A172 (cell line): ENCODE data around the gene FOXS1. TPM values are rescaled to one million over a fixed set of nuclear protein-coding genes. Genes with fewer than 3 reads are reported as not detected.
A peak's percentile ranks its signal among the peaks of the same experiment; 100 is the strongest.

Experiments used
- DNase-seq: peaks from one replicate; pipeline ENCODE4 v3.0.0-alpha.2; 2015; ENCODE audit warnings: low spot score
- total RNA-seq: library from RNA; depleted of rRNA; stranded (reverse); fragments of >200 nt; shearing (Covaris generic); gene quantifications from 2 replicates; pipeline ENCODE4 v1.2.3, GENCODE V29; 2014

FOXS1 gene
- total RNA-seq, 1 experiment from 2014 or later: not detected

DNA sequence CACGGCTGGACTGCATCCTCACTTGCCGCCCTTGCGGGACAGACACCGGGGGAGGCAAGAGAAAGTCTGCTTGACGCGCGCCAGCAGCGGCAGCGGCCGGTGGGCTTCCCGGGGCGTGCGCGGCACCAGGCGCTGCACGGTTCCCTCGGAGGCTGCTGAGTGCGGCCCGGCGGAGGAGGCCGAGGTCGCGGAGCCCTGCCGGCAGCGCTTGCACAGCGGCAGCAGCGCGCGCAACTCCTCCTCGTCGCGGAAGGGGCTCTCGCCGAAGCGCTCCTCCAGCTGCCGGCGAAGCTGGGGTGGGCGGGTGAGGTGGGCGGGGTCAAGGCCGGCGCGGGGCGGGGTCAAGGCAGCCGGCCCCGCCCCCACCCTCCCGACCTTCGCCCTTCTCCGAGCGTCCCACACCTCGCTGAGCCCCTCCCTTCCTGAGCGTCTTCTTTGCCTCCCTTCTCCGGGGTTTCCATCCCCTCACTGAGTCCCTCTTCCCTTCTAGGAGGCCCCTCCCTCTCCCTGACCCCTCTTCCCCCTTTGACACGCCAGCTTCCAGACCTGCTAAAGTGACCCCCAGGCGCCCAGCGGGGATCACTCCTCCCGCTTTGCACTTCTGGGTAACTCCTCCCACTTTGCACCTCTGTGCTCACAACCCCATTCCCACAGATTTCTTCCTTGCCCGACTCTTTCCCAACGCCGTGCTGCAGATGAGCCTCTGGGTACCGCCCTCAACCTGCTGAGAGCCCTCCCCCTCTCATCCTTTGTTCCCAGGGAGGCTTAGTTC is 16.2 kb upstream of the FOXS1 start:
- DNase-seq: no peak

DNA sequence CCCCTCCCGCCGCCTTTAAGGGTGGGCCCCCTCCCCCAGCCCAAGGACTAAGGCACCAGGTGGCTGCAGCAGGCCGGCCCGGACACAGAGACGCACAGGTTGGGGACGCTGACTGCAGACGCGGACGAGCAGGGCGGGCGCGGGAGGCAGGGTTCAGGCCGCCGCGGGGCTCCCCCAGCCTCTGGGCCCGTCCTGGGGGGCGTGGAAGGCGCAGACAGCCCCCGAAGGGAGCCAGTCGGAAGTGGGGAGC is 15.7 kb upstream of the FOXS1 start:
- no peak for DNase-seq

DNA sequence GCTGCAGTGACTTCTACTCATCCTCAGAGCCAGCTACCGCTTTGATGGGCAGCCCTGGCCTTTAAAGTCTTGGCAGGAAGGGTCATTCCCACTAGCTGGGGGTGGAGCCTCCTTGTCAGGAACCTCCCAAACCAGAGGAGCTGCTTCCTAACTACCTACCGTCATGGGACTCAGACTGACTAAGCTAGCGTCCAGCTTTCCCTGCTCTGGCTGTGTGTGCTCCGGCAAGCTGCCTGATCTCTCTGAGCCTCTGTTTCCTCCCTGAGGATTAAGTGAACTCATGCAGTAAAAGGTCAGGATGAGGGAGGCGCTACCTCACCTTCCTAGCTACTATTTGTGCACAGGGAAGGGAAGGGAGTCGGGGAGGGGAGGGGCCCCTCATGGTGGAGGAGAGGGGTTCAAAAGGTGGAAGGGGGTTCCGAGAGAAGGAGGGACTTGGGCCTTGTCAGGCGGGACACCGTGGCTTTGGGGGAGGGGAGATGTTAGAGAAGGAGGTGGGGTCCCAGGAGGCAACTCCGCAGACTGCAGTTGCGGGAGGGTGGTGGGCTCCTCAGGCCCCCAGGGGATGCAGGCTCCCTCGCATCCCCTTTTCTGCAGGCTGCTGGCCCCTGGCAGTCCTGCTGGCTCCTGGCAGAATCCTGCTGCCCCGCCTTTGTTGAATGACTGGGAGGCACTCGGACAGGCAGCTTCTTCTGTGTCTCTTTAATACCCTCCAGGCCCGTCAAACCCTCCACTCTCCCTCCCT is 15.2 kb upstream of the FOXS1 start:
- DNase-seq: no peak

DNA sequence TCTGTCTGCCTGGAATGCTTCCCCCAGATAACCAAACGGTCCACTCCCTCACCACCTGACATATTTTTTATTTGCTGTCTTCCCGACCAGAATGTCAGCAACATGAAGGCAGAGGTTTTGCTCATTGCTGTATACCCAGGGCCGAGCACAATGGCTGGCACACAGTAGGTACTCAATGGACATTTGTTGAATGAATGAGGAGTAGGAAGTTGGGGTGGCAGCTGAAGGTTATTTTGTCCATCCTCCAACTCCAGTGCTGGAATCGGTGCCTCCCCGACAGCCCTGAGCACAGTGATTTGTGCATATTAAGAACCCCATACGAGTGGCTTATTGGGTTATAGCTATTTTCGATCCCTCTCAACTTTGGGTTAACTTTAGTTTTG is 14.6 kb upstream of the FOXS1 start:
- no peak for DNase-seq

DNA sequence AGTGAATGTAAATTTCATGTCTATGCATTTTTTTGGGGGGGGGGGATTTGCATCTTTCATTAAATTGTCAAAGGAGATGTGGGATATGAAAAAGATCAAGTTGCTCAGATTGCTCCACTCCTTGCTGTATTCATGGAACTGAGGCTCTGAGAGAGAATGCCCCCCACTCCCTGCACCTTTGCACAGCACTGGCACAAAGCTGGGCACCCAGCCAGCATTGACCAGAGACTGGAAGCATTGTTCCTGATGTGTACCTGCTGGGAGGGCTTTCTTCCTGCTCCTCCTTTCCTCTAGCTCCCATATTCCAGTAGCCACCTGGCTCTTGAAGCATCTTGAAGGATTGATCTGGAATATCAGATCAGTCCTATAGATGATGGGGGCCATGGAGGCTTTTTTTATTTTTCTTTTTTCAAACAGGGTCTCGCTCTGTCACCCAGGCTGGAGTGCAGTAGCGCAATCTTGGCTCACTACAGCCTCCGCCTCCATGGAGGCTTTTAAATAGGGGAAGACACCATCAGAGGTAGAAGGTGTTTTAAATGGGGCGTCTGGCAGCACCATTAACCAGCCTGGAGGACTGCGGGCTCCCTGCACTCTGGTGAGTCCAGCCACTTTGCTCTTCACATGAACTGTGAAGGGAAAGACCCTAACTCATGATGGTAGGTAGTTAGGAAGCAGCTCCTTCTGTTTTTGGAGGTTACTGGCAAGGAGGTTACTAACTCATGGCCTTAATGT is 14.0 kb upstream of the FOXS1 start:
- no peak for DNase-seq

DNA sequence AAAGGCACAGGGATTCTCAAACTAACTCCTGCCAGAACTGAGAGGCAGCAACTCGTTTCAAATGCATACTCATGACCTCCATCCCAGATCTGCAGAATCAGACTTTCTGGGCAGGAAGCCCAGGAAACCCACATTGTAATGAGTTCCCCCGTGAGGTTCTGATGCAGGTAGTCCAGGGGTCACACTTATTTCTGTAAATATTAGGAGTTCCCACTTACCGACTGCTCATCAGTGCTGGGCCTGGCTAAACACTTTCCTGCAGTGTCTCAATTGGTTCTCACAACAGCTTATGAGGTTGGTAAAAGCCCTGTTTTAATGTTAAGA is 13.3 kb upstream of the FOXS1 start:
- DNase-seq: no peak

DNA sequence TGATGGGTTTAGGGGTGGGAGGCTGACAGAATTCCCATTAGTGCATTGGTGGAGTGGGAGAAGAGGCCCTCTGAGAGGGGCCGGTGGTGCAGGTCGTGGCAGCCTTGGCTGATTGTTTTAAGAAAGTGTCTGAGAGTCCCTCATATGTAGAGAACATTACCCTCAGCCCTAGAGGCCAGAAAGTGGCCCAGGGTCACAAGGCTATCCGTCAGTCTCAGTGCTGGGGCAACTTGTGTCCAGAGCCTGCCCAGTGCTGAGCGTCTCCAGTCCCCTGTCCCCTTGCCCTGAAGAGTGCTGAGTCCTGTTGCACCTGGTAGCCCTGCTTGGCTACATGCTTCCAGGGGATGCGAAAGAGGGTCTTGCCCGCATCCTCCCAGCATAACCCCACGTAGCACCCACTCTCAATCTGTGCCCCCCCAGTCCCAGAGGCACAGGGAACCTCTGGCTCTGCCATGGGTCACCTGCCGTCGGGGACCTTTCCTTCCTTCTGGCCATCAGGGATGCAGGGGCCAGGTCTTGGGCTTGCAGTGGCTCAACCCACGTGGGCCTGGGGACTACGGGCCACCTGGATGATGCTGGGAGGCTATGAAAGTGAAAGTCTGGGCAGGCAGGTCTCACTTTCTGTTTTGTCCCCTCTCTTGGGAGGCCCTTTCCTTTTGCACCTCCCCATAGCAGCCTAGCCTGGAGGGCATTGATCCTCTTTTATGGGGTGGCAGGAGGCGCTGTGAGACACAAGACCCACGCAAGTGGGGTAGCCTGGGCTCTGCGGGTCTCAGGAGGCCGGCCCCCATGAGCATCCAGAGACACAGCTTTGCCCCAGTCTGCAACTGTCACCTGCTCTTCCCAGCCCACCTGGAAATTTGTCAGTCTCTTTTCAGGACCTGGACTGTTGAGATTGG is 12.7 kb upstream of the FOXS1 start:
- no peak for DNase-seq

DNA sequence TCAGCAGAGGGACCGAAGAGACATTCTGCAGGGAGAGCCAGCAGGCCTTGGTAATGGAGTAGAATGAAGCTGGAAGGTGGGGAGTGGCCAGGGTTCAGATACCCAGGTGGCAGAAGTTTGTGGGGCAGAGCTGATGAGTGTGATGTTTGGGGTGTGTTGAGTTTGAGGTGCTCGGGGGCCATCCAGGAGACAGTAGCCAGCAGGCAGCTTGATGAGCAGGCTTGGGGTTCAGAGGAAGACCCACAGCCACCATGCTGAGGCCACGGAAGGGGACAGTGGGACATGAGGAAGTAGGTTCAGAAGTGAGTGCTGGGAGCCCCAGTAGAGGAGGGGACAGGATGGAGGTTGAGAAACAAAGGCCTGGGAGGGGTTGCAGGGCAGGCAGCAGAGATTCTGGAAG is 11.1 kb upstream of the FOXS1 start:
- no peak for DNase-seq

DNA sequence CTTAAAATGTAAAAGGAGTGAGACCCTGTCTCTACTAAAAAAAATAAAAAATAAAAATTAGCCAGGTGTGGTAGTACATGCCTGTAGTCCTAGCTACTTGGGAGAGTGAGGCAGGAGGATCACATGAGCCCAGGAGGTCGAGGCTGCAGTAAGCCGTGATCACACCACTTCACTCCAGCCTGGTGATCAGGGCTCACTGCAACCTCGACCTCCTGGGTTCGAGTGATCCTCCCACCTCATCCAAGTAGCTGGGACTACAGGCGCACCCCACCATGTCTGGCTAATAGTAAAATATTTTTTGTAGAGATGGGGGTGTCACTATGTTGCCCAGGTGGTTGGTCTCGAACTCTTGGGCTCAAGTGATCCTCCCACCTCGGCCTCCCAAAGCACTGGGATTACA is 8.1 kb upstream of the FOXS1 start:
- DNase-seq: no peak

DNA sequence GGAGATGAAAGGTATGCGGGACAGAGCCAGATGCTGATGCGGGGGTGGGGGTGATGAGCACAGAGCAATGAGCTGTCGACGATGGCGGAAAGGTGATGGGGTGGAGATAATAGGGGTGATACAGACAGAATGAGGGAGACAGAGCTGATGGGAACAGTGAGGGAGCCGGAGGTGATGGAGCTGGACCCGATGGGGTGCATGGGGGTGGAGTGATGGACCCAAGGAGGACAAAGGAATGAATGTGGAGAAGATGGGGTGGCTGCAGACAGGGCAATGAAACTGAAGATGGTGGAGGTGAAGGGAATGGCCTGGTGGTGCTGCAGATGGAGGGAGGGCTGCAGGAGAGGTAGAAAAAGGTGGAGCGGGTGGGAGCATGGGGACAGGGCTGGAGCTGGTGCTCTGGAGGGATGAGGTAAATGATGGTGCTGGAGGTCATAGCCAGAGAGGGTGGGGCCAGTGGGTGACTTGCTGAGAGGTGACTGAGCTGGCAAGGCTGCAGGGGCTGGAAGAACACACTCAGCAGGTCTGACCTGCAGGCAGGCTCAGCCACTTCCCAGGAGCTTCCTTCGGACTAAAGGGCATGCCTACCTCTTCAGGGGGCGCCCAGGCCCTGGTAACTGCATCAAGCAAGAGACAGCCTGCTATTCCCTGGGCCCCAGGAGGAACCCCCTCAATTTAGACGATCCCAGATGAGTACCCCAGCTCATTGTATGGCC is 6.0 kb upstream of the FOXS1 start:
- DNase-seq: no peak

DNA sequence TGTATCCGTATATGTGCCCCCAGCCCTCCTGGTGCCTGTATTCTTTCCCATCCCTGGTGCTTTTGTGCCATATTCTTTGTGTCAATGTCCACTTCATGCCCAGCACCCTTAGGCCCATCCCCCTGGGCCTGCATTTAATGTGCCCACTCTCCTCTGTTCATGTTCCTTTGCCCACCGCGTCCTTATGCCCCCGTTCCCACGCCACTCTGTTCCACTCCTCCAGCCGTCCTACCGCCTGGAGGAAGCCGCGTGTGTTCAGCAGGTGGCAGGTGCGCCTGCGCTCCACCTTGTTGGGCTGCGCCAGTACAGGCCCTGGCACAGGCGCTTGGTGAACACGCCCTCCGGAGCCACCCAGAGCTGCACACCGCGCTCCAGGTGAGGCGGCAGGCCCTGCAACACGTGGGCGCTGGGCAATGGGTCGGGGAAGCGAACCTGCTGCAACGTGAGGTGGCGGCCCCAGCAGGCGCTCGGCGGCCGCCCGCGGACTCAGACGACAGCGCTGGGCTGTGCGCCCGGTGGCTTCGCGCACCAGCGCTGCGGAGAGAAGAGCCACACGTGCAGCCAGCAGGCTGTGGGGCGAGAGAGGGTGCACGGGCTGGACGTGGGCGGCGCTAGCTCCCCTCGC is 4.0 kb upstream of the FOXS1 start:
- no peak for DNase-seq

DNA sequence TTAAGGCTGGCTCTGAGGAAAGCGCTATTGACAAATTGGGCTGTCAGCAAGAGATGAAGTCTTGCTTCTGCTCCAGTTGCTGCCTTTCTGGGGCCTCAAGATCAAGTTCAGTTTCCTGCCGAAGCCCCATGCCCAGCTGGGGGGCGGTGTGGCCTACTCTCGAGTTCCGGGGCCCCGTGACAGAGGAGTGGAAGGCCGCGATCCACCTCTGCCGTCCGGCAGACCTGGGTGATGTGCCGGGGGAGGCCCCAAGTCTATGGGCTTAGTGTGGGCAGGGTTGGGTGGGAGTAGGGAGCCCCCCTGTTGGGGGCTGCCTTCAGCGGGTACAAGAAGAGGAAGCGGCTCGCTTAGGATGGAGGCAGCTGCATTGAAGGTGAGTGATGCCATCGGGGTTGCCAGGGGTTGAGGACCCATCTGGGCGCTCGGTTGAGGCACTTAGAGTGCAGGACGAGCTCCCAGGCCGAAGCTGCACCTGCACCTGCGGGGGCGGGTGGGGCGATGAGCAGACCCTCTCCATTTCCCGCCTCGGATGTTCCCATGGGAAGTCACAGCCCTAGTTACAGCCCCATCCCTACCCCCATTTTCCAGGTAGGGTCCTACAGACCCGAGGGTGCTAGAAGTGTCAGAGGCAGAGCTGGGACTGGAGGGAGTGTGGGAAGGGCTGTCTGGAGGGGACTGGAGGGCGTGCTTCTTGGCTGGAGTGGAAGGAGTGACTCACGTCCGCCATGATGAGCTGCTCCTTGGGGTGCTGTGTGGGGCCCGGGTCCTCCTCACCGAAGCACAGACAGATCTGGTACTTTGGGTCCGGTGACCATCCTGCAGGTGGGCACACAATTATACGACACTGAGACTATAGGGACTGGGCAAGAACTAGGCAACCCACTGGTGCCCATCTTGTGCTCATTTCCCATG is 2.9 kb upstream of the FOXS1 start:
- DNase-seq: no peak

DNA sequence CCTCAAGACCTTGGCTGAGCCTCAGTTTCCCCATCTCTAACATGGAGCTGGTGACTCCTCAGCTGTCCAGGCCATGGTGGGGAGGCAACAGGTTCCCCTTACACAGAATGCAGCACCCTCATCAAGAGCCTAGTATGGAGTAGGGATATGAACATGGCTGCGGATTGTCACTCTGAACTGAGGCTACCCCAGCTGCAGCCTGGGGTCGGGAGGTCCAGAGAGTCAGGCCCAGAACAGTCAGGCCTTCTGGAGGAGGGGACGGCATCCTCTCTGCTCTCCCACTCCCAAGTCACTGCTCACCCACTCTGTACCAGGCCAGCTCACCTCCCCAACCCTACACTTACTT is 1.4 kb upstream of the FOXS1 start:
- no peak for DNase-seq

DNA sequence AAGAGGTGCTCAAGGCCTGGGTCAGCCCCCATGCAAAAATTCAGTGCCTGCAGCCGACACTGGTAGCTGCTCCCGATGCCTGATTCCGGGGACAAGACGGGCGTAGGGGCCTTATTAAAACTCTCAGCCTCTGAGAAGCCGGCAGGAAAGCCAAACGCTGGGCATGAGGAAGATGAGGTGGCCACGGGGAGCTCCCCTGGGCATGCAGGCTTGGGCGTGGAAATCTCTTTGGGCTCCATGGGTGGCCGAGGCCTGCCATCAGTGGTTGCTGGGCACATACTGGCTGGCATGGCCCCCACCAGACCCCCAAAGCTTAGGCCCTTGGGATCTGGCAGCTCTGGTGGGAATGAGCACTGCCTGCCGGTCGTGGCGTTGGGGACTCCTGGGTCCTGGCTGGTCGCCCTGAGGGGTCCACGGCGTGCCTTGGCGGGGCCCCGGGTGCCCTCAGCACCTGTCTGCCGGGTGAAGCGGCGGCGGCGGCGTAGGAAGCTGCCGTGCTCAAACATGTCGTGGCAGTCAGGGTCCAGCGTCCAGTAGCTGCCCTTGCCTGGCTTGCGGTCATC is 586 bp downstream of the FOXS1 start:
- no peak for DNase-seq

DNA sequence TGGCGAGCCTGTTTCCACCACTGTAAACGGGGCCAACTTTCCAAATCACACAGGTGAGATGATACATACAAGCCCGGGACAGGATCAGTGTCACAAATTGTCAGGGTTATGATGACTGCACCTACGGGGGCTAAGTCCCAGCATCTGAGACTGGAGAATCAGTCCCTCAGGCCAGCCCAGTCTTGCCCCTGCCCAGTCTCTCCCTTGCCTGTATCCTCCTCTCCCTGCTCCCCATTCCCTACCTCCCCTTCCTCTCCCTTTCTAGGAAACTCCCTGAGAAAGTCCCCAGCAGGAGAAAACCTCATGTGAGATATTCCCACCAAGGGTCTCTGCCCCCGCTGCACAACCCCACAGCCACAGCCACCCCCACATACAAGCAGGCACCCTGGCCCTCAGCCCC is 1.5 kb downstream of the FOXS1 start:
- no peak for DNase-seq

DNA sequence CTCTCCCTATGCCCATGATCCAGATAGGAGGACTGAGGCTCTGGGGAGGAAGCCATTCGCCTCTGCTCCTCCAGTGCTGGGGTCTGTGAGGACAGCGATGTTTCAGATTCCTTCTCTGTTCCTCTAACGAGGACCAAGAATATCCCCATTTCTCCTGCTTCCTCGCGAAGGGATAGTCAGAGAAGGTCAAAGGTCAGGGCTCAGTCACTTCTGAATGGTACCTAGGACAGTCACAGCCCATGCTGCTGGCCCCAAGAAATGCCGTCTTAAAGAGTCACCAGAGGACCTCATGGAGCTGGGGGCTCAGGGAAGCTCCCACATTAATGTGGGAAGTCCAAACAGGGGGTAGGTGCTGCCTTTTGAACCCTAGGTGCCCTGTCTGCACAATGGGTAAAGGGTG is 2.1 kb downstream of the FOXS1 start:
- DNase-seq: no peak

DNA sequence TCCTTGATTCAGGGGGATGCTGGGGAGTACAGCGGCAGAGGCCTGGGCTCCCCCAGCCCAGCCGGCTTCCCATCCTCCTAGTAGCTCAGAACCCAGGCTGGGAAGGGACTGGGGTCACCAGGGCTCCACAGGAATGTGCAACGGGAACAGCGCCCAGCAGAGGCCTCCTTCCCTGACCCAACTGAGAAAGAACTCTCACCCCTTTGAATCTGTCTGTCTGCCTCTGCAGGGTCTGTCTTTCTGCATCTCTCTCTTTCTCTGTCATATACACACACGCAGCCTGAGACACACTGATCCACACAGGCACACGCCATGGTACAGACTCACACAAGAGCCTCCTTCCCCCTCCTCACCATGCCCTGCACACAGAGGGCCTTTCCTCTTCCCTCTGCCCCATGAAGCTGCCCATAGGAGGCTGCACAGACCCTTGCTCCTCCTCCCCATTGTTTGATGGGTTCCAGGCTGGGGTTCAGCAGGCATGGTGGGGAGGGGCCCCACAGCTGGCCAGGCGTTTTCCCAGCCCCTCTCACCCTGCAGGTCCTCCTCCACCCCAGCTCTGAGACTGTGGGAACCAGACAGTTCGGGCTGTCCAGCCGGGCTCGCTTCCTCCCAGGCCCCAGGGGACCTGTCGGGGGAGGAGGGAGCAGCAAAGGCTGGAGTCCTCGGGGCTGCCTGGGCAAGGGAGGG is 2.8 kb downstream of the FOXS1 start:
- DNase-seq: peak; percentile 64

DNA sequence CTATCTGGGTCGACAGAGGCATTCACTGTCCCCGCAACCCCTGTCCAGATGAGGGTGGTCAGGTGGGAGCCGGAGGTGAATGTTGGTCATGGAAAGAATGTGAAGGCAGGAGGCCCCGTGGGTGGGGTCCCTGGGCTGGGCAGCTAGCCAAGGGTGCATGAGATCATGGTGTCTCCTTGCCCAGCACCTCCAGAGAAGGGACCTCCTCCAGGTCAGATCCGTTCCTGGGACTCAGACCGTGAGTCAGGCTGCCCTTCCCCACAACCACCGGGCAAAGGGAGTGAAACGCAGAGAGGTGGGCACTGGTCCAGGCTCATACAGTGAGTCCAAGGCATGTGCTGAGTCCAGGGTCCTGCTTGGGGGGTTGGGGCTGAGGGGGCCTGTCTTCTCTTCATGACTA is 3.5 kb downstream of the FOXS1 start:
- peak; percentile 90 for DNase-seq
